IPS-NIHi11 (cell line): Measurements from ENCODE around the gene PPT2.
"Not testable (repeated sequence)": the region's sequence is repeated elsewhere in the genome, so short reads cannot be mapped to it uniquely, and the experiment has no call there.

ENCODE experiments used
- DNase-seq: peaks from one replicate; pipeline ENCODE4 v3.0.0; 2012; ENCODE audit warnings: mixed read lengths, low spot score

The PPT2 gene

GRCh38 chr6:32127717-32128592, 26.0 kb upstream of the PPT2 start, which contains the start of gene ATF6B:
ATF6B (minus strand) TSS chr6:32128246; CDS start chr6:32128207, 39 bp downstream.
- peak; percentile 95 for DNase-seq

GRCh38 chr6:32128751-32129296, 25.1 kb upstream of the PPT2 start:
- no peak for DNase-seq

GRCh38 chr6:32129297-32130088, 24.4 kb upstream of the PPT2 start:
- DNase-seq = no peak

- DNase-seq = no peak
These were observed 22.4 kb upstream of the PPT2 start for GRCh38 chr6:32131439-32131948.

GRCh38 chr6:32132110-32132509, 21.8 kb upstream of the PPT2 start:
- DNase-seq = no peak

GRCh38 chr6:32133786-32134185, 20.2 kb upstream of the PPT2 start:
- no peak for DNase-seq

GRCh38 chr6:32137454-32137853, 16.5 kb upstream of the PPT2 start:
- no peak for DNase-seq

- no peak for DNase-seq
These were observed 14.4 kb upstream of the PPT2 start for GRCh38 chr6:32139590-32139989.

GRCh38 chr6:32140420-32141046, 13.4 kb upstream of the PPT2 start:
- DNase-seq = no peak

GRCh38 chr6:32144238-32144637, 9.7 kb upstream of the PPT2 start:
- not testable (repeated sequence) for DNase-seq

GRCh38 chr6:32146287-32146686, 7.7 kb upstream of the PPT2 start:
- DNase-seq = no peak

- no peak for DNase-seq
These were observed 7.3 kb upstream of the PPT2 start for GRCh38 chr6:32146687-32147086.

- no peak for DNase-seq
These were observed 6.4 kb upstream of the PPT2 start for GRCh38 chr6:32147401-32148132.

- peak; percentile 77 for DNase-seq
These were observed 5.5 kb upstream of the PPT2 start for GRCh38 chr6:32148289-32149091.

- no peak for DNase-seq
These were observed 4.7 kb upstream of the PPT2 start for GRCh38 chr6:32149092-32149755.

- no peak for DNase-seq
These were observed 3.7 kb upstream of the PPT2 start for GRCh38 chr6:32149932-32150870.

GRCh38 chr6:32151181-32151862, 2.6 kb upstream of the PPT2 start:
- DNase-seq = no peak
